ENCODE measurements around the gene BIRC6. TPM values are rescaled to one million over a fixed set of nuclear protein-coding genes. Genes with fewer than 3 reads are reported as not detected.
"Not testable (repeated sequence)": the region's sequence is repeated elsewhere in the genome, so short reads cannot be mapped to it uniquely, and the experiment has no call there.

The BIRC6 gene
- total RNA-seq, 1 donor from 2014 or later = 82.4 TPM

- H3K27ac Mint-ChIP-seq = no peak overlapping the region
- H3K36me3 Mint-ChIP-seq = no peaks in the 10 kb centered on the region
- H3K27me3 Mint-ChIP-seq = no peaks in the 10 kb centered on the region
- DNase-seq (ENCODE audit: extremely low spot score, unreplicated experiment) = no peak
- H3K9me3 Mint-ChIP-seq = no peaks in the 10 kb centered on the region
- TF ChIP-seq, protein P1, sequence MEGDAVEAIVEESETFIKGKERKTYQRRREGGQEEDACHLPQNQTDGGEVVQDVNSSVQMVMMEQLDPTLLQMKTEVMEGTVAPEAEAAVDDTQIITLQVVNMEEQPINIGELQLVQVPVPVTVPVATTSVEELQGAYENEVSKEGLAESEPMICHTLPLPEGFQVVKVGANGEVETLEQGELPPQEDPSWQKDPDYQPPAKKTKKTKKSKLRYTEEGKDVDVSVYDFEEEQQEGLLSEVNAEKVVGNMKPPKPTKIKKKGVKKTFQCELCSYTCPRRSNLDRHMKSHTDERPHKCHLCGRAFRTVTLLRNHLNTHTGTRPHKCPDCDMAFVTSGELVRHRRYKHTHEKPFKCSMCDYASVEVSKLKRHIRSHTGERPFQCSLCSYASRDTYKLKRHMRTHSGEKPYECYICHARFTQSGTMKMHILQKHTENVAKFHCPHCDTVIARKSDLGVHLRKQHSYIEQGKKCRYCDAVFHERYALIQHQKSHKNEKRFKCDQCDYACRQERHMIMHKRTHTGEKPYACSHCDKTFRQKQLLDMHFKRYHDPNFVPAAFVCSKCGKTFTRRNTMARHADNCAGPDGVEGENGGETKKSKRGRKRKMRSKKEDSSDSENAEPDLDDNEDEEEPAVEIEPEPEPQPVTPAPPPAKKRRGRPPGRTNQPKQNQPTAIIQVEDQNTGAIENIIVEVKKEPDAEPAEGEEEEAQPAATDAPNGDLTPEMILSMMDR (conservative IDR thresholded peaks at IDR 0.05) = no peak
- H3K4me3 Mint-ChIP-seq = no peak overlapping the region
- H3K4me1 Mint-ChIP-seq (ENCODE audit: unreplicated experiment) = no peaks in the 10 kb centered on the region
Measured at GRCh38 chr2:32342801-32343200, 14.0 kb upstream of the BIRC6 start.

- not testable (repeated sequence) for H3K27ac Mint-ChIP-seq; H3K4me1 Mint-ChIP-seq (ENCODE audit: unreplicated experiment); H3K36me3 Mint-ChIP-seq; H3K9me3 Mint-ChIP-seq; DNase-seq (ENCODE audit: extremely low spot score, unreplicated experiment); H3K4me3 Mint-ChIP-seq; H3K27me3 Mint-ChIP-seq
Measured at GRCh38 chr2:32350797-32351196, 6.0 kb upstream of the BIRC6 start.

- Mint-ChIP-seq H3K27me3 (no peaks in the 10 kb centered on the region), H3K9me3 (no peaks in the 10 kb centered on the region), H3K36me3 (no peaks in the 10 kb centered on the region), H3K4me3 (peak overlapping the region; percentile 92), H3K27ac (peak overlapping the region; percentile 68), H3K4me1 (ENCODE audit: unreplicated experiment) (peaks cover 25% of the 10 kb centered on the region)
- TF ChIP-seq, protein P1 (conservative IDR thresholded peaks at IDR 0.05) = no peak
- DNase-seq (ENCODE audit: extremely low spot score, unreplicated experiment) = no peak
Measured at GRCh38 chr2:32355976-32356680, 695 bp upstream of the BIRC6 start.

- Mint-ChIP-seq H3K27me3 (no peaks in the 10 kb centered on the region), H3K4me1 (ENCODE audit: unreplicated experiment) (peaks cover 25% of the 10 kb centered on the region), H3K9me3 (no peaks in the 10 kb centered on the region), H3K27ac (peak overlapping the region; percentile 68), H3K4me3 (peak overlapping the region; percentile 90), H3K36me3 (peaks cover 6% of the 10 kb centered on the region)
- DNase-seq (ENCODE audit: extremely low spot score, unreplicated experiment) = no peak
- TF ChIP-seq, protein P1 (conservative IDR thresholded peaks at IDR 0.05) = no peak
Measured at GRCh38 chr2:32357318-32358110, 691 bp downstream of the BIRC6 start.

- Mint-ChIP-seq H3K9me3 (no peaks in the 10 kb centered on the region), H3K27me3 (no peaks in the 10 kb centered on the region), H3K4me1 (ENCODE audit: unreplicated experiment) (peaks cover 25% of the 10 kb centered on the region), H3K27ac (peak overlapping the region; percentile 68), H3K4me3 (peak overlapping the region; percentile 90), H3K36me3 (peaks cover 6% of the 10 kb centered on the region)
- DNase-seq (ENCODE audit: extremely low spot score, unreplicated experiment) = no peak
- TF ChIP-seq, protein P1 (conservative IDR thresholded peaks at IDR 0.05) = no peak
Measured at GRCh38 chr2:32358111-32358482, 1.3 kb downstream of the BIRC6 start.

- Mint-ChIP-seq H3K4me3 (peak overlapping the region; percentile 35), H3K4me1 (ENCODE audit: unreplicated experiment) (peaks cover 27% of the 10 kb centered on the region), H3K9me3 (no peaks in the 10 kb centered on the region), H3K36me3 (peaks cover 6% of the 10 kb centered on the region), H3K27me3 (no peaks in the 10 kb centered on the region), H3K27ac (peak overlapping the region; percentile 45)
- TF ChIP-seq, protein P1 (conservative IDR thresholded peaks at IDR 0.05) = no peak
- no peak for DNase-seq (ENCODE audit: extremely low spot score, unreplicated experiment)
Measured at GRCh38 chr2:32360416-32360815, 3.6 kb downstream of the BIRC6 start.

DNA sequence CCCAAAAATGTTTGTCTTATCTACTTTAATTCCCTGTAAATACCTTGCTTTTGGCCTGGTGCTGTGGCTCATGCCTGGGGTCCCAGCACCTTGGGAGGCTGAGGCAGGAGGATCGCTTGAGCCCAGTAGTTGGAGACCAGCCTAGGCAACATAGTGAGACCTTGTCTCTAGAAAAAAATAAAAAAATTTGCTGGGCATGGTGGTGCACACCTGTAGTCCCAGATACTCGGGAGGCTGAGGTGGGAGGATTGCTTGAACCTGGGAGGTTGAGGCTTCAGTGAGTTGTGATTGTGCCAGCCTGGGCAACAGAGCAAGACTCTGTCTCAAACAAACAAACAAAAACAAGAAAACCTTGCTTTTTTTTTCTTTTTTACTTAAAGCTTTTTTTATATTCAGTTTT, 6.2 kb downstream of the BIRC6 start:
- peaks cover 32% of the 10 kb centered on the region for H3K4me1 Mint-ChIP-seq (ENCODE audit: unreplicated experiment)
- not testable (repeated sequence) for DNase-seq (ENCODE audit: extremely low spot score, unreplicated experiment)

More for the DNA sequence above, 6.2 kb downstream of the BIRC6 start:
- H3K27me3 Mint-ChIP-seq, H3K9me3 Mint-ChIP-seq, H3K4me3 Mint-ChIP-seq, H3K27ac Mint-ChIP-seq: not testable (repeated sequence)
- H3K36me3 Mint-ChIP-seq = peaks cover 10% of the 10 kb centered on the region
